Parathyroid adenoma (tissue), 2 donors: Measurements from ENCODE around the gene EHD1.

Experiments
- H2AFZ ChIP-seq: fragments of 300-600 bp; sonication (generic); one replicate; pipeline ENCODE4 v1.7.0; 2017; ENCODE audit warnings: antibody characterized with exemption, mild to moderate bottlenecking
- H3K27ac ChIP-seq: fragments of 300-600 bp; sonication (generic); one replicate; pipeline ENCODE4 v1.7.0; 2017
- H3K27me3 ChIP-seq: fragments of 300-600 bp; sonication (generic); one replicate; pipeline ENCODE4 v1.7.0; 2017; ENCODE audit warnings: low read length; ENCODE audit not compliant: control insufficient read depth, insufficient read depth
- H3K36me3 ChIP-seq: fragments of 300-600 bp; sonication (generic); one replicate; pipeline ENCODE4 v1.7.0; 2017; ENCODE audit warnings: low read length; ENCODE audit not compliant: control insufficient read depth, insufficient read depth
- H3K4me1 ChIP-seq: fragments of 300-600 bp; sonication (generic); one replicate; pipeline ENCODE4 v1.7.0; 2017; ENCODE audit warnings: control low read depth
- H3K4me2 ChIP-seq: fragments of 300-600 bp; sonication (generic); one replicate; pipeline ENCODE4 v1.7.0; 2017; ENCODE audit warnings: low read length
- H3K4me3 ChIP-seq: fragments of 300-600 bp; sonication (generic); one replicate; pipeline ENCODE4 v1.7.0; 2017; ENCODE audit warnings: low read depth, low read length
- H3K79me2 ChIP-seq: fragments of 300-600 bp; sonication (generic); one replicate; pipeline ENCODE4 v1.7.0; 2017; ENCODE audit warnings: control low read depth
- H3K9ac ChIP-seq: fragments of 300-600 bp; sonication (generic); one replicate; pipeline ENCODE4 v1.7.0; 2017; ENCODE audit warnings: mild to moderate bottlenecking
- H3K9me3 ChIP-seq: fragments of 300-600 bp; sonication (generic); one replicate; pipeline ENCODE4 v1.7.0; 2017; ENCODE audit warnings: low read length; ENCODE audit not compliant: control insufficient read depth
- CTCF ChIP-seq: fragments of 300-600 bp; sonication (generic); IDR thresholded peaks from one replicate; pipeline ENCODE4 v1.7.0; 2017; ENCODE audit warnings: antibody characterized with exemption, mild to moderate bottlenecking
- donor health status: primary hyperparathyroidism.

EHD1 gene

DNA sequence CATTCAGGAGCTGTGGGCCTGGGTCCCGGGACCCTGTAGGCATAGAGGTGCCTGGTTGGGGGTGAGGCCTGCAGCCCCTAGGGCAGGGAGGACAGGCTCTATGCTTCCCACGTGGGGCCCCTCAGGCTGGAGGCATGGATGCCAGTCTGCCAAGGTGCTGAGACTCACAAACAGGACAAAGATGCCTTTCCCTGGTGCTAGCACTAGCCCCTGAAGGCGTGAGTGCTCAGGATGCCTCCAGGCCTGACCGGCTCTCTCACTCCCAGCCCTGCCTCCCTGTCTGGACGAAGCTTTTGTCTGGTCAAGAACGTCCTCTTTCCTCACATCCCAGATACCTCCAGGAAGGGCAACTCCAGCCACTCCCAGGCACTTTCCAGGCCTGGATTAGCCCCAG lies 36.1 kb downstream of the EHD1 start:
- Histone ChIP-seq H3K4me3 (no peak overlapping the region), H3K4me2 (no peak overlapping the region), H3K9me3 (no peaks in the 10 kb centered on the region), H3K27me3 (no peaks in the 10 kb centered on the region), H3K4me1 (no peaks in the 10 kb centered on the region), H3K27ac (no peak overlapping the region), H2AFZ (no peak overlapping the region), H3K9ac (no peak overlapping the region), H3K36me3 (no peaks in the 10 kb centered on the region), H3K79me2 (no peaks in the 10 kb centered on the region)
- TF ChIP-seq CTCF: no peak

DNA sequence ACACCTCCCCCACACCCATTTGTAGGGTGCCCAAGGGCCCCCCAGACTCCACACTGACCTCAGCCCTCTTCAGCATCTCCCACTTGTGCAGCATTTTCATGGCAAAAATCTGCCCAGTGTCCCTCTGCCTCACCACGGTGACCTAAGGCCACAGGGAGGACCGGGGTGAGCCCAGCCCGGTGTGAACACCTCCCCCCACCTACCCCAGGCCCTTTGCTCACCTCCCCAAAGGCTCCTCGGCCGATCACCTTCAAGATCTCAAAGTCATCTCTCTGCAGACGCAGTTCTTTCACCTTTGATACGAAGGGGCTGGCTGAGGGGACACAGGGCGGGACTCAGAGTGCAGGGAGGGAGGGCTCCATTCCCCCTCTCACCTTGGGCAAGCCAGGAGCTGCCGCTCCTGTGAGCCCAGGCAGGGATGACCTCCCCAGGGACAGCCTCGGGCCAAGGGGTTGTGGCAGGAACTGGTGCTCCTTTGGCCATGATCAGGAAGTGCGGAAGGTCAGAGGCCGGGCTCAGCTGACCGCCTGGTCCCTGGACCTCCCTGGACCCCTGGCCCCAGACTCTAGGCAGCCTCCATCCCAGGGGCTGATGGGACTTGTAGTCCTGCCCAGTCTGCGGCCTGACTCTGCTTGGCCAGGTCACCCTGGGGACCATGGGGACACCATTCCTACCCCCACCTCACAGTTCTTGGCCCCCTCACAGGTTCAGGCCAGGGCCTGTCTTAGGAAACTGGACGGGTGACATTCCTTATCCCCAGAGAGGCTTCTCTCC lies 36.6 kb downstream of the EHD1 start:
- no peak overlapping the region for H2AFZ ChIP-seq
- no peaks in the 10 kb centered on the region for H3K9me3 ChIP-seq
- H3K9ac ChIP-seq: no peak overlapping the region
- H3K4me3 ChIP-seq: no peak overlapping the region
- H3K36me3 ChIP-seq: no peaks in the 10 kb centered on the region
- no peaks in the 10 kb centered on the region for H3K27me3 ChIP-seq
- H3K27ac ChIP-seq: no peak overlapping the region
- H3K4me2 ChIP-seq: no peak overlapping the region
- H3K4me1 ChIP-seq: no peaks in the 10 kb centered on the region
- no peak for TF ChIP-seq CTCF
- H3K79me2 ChIP-seq: no peaks in the 10 kb centered on the region

GRCh38 chr11:64839887-64840782 lies 38.3 kb downstream of the EHD1 start:
- no peak overlapping the region for H2AFZ ChIP-seq
- H3K27ac ChIP-seq: no peak overlapping the region
- no peak overlapping the region for H3K9ac ChIP-seq
- H3K4me1 ChIP-seq: no peaks in the 10 kb centered on the region
- no peak for TF ChIP-seq CTCF
- no peak overlapping the region for H3K4me3 ChIP-seq
- H3K9me3 ChIP-seq: no peaks in the 10 kb centered on the region
- no peaks in the 10 kb centered on the region for H3K79me2 ChIP-seq
- H3K36me3 ChIP-seq: no peaks in the 10 kb centered on the region
- no peaks in the 10 kb centered on the region for H3K27me3 ChIP-seq
- no peak overlapping the region for H3K4me2 ChIP-seq

DNA sequence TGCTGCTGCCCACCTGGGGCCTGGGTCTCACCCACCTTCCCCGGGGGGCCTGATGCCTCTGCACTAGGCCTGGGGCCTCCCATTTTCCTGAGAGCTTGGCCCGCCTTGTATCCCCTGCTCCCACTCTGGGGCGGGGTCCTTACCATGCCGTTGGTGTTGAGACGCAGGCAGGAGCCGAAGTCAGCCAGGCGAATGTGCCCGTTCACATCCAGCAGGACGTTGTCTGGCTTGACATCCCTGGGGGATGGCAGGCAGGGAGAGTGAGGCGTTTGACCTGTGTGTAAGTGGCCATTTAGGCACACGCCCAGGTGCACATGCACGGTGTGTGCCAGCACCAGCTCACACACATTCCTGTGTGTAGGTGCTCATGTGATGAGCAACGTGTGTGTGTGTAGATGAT lies 39.1 kb downstream of the EHD1 start:
- no peak overlapping the region for H2AFZ ChIP-seq
- no peaks in the 10 kb centered on the region for H3K9me3 ChIP-seq
- H3K4me3 ChIP-seq: no peak overlapping the region
- no peak overlapping the region for H3K9ac ChIP-seq
- no peaks in the 10 kb centered on the region for H3K27me3 ChIP-seq
- no peak overlapping the region for H3K4me2 ChIP-seq
- H3K36me3 ChIP-seq: no peaks in the 10 kb centered on the region
- TF ChIP-seq CTCF: no peak
- H3K4me1 ChIP-seq: no peaks in the 10 kb centered on the region
- H3K79me2 ChIP-seq: no peaks in the 10 kb centered on the region
- no peak overlapping the region for H3K27ac ChIP-seq
